ENCODE data around the gene MATN3. TPM values are rescaled to one million over a fixed set of nuclear protein-coding genes. Genes with fewer than 3 reads are reported as not detected.
"Not testable (repeated sequence)": the region's sequence is repeated elsewhere in the genome, so short reads cannot be mapped to it uniquely, and the experiment has no call there.

The MATN3 gene
- total and polyA plus RNA-seq, 5 experiments from 2014 or later: not detected

DNA sequence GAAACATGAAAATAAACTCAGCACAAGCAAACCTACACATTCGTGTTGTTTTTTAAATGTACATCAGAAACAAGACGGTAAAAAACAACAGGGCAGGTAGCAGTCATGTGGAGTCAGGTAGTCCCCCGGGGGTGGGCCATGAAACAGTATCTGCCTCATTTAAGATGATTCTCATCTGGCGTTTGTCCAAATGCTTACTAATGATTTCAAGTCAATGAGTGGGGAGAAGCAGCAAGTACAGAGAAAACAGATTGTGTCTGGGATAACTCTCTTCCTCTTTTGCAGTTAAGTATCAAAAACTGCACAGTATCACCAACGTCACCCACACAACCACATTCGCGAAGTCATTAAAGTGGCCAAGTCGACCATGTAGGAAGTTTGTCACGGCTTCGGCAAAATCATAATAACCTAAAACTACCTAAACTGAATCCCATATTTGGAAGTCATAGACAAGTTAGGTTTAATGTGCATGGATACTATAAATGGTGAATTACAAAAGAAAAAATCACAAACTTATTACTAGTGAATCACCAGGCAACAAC is 37.7 kb upstream of the MATN3 start:
- peak in 1 of 2 donors; percentile 30 for ATAC-seq

GRCh38 chr2:20049637-20050036 is 37.2 kb upstream of the MATN3 start:
- Mint-ChIP-seq H3K36me3 (peaks cover 0 to 8% (median 2%) of the 10 kb centered on the region in 3 donors), H3K27ac (peak overlapping the region in 1 of 10 donors; percentile 58), H3K9me3 (no peaks in the 10 kb centered on the region), H3K4me3 (no peak overlapping the region), H3K4me1 (peaks cover 24 to 43% (median 36%) of the 10 kb centered on the region in 4 donors), H3K27me3 (peaks cover 0 to 5% (median under 1%) of the 10 kb centered on the region in 5 donors)
- ATAC-seq (no peak), DNase-seq (no peak)
- POLR2A ChIA-PET: interaction anchor here (0.9 kb wide), 2 partner anchors 11 to 14 kb away, joined by 3 read pairs; no protein-coding TSS in a partner anchor

More for the DNA sequence above, 37.7 kb upstream of the MATN3 start:
- peaks cover 24 to 41% (median 36%) of the 10 kb centered on the region in 4 donors for H3K4me1 Mint-ChIP-seq
- DNase-seq: peak in 9 of 10 donors; percentile 30 to 70 (median 54)
- H3K27me3 Mint-ChIP-seq: peaks cover 2 to 8% (median 6%) of the 10 kb centered on the region in 5 donors
- H3K9me3 Mint-ChIP-seq: no peaks in the 10 kb centered on the region
- H3K36me3 Mint-ChIP-seq: peaks cover 0 to 7% (median 2%) of the 10 kb centered on the region in 3 donors
- H3K27ac Mint-ChIP-seq: no peak overlapping the region
- H3K4me3 Mint-ChIP-seq: no peak overlapping the region
- POLR2A ChIA-PET: interaction anchor here (0.9 to 2.1 kb wide), 4 partner anchors 10 to 703 kb away, joined by 3 to 5 read pairs (median 3); no protein-coding TSS in a partner anchor

DNA sequence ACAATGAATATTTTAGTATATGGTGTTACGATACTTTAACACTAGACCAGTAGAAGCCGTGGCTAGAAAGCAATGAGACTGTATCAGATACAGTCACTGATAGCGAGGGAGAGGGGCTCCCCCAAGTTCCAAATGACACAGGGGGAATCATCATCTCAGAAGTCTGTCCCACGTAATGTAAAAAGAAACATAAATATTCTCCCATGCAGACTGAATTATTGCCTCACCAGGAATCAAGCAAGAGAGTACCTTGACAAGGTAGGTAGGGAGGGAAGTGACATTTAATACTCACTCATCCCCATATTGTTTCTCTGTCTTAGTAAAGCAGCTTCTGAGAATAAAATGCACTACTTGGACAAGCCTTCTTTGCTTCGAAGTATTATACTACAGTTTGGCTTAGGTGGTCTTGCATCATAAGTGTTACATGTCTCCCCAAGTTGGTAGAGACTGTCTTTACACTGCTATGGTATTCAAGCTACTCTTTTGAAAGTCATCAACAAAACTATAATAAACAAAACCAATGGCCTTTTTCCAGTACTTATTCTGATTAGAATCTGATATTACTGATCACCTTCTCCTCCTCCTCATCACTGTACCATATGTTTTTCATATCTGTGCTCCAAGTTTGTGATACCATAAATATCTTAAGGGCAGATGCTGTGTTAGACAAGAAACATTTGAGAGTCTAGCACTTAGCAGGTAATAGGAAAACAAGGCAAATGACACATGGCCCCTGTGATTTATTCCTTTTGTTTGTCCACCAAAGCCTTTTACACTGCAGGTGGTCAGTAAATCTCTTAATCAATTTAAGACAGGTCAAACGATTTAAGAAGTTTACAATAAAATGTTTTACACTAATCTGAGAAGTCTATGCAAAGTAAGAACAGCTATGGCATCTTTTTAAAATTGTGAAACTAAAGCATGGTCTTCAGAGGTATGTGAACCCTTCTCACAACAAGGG is 36.3 kb upstream of the MATN3 start:
- Mint-ChIP-seq H3K4me1 (peaks cover 24 to 48% (median 40%) of the 10 kb centered on the region in 4 donors), H3K27me3 (peaks cover 0 to under 1% (median 0%) of the 10 kb centered on the region in 5 donors), H3K27ac (peak overlapping the region in 5 of 10 donors; percentile 4 to 30 (median 7)), H3K9me3 (no peaks in the 10 kb centered on the region), H3K36me3 (peaks cover 0 to 10% (median 2%) of the 10 kb centered on the region in 3 donors), H3K4me3 (peak overlapping the region in 3 of 10 donors; percentile 19 to 50 (median 24))
- POLR2A ChIA-PET: no interaction called here
- no peak for ATAC-seq
- no peak for DNase-seq

DNA sequence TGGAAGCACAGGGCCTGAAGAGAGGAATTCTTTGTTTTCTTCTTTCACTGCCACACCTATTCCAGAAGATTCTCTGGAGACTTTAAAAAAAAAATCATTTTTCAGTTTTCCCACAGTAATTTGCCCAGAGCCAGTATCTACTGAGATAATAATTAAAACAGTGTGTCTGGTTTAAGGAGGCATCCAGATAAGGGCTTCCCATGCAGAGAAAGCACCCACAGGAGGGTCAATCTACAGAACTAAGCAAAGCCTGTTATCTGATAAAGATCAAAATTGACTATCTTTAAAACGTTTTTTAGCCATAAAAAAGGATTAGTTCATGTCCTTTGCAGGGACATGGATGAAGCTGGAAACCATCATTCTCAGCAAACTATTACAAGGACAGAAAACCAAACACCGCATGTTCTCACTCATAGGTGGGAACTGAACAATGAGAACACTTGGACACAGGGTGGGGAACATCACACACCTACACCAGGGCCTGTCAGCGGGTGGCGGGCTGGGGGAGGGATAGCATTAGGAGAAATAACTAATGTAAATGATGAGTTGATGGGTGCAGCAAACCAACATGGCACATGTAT is 33.3 kb upstream of the MATN3 start:
- H3K27me3 Mint-ChIP-seq, ATAC-seq, H3K4me3 Mint-ChIP-seq, DNase-seq, H3K9me3 Mint-ChIP-seq, H3K27ac Mint-ChIP-seq, POLR2A ChIA-PET: not testable (repeated sequence)
- H3K36me3 Mint-ChIP-seq: peaks cover 0 to 22% (median 2%) of the 10 kb centered on the region in 3 donors
- H3K4me1 Mint-ChIP-seq: peaks cover 26 to 65% (median 52%) of the 10 kb centered on the region in 4 donors

DNA sequence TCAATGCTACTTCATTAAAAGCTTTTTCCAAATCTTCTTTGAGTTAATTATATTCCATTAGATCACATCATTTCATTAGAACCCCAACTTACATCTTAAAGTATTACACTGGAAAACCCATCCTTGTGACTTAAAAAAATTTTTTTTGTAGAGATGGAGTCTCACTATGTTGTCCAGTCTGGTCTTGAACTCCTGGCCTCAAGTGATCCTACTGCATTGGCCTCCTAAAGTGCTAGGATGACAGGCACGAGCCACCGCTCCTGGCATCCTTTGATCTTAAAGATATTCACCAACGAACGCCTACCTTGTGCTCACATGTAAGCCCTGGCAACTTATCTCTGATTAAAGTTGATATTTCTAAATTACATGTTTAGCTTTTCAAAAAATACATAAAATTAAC is 32.3 kb upstream of the MATN3 start:
- POLR2A ChIA-PET: no interaction called here
- Mint-ChIP-seq H3K27me3 (no peaks in the 10 kb centered on the region), H3K27ac (peak overlapping the region in 1 of 10 donors; percentile 56), H3K4me3 (no peak overlapping the region), H3K4me1 (peaks cover 17 to 59% (median 42%) of the 10 kb centered on the region in 4 donors), H3K9me3 (no peaks in the 10 kb centered on the region), H3K36me3 (peaks cover 6 to 33% (median 7%) of the 10 kb centered on the region in 3 donors)
- no peak for ATAC-seq
- DNase-seq: no peak

DNA sequence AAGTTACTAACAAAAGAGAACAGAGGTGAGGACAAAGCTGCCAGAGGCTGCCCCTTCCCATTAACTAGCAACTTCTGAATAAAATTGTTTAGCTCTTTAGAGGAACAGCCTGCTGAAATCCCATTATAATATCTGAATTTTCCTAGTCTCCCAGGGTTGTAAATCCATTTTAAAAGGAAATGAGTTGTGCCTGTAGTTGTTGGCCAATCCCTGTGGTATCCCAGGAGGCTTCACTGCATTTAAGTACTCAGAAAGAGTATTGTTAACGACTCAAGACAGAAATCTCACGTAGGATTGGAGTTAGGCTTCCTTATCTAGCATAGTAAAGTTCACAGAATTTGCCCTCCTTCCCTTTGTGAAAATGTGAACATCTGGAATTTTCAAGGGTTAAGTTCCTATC is 30.1 kb upstream of the MATN3 start:
- Mint-ChIP-seq H3K36me3 (peaks cover 9 to 52% (median 9%) of the 10 kb centered on the region in 3 donors), H3K9me3 (no peaks in the 10 kb centered on the region), H3K27ac (peak overlapping the region in 1 of 10 donors; percentile 44), H3K4me3 (no peak overlapping the region), H3K27me3 (no peaks in the 10 kb centered on the region), H3K4me1 (peaks cover 3 to 43% (median 21%) of the 10 kb centered on the region in 4 donors)
- ATAC-seq: no peak
- POLR2A ChIA-PET: no interaction called here
- no peak for DNase-seq

DNA sequence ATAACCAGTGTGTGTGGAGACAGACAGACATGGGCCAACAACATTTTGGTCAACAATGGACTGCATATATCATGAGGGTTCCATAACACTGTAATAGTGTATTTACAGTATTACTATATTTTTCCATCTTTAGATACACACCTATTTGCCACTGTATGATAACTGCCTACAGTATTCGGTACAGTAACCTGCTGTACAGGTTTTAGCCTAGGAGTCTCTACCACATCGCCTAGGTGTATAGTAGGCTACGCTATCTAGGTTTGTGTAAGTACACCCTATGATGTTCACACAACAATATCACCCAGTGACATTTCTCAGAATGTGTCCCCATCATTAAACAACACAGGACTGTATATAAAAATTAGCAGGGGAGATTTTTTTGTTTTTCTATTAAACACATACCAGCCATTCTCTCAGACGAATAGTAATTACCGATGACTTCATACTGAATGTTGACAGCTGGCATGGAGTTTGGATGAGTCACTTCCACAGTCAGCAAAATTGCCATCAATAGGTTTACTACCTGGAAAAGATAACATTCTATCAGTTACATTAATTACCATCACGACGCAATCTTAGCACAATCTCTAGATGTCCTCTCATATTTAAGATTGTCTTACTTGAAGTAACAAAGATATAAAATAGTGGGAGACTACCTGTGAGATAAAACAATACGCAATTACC is 28.2 kb upstream of the MATN3 start:
- H3K27ac Mint-ChIP-seq: no peak overlapping the region
- POLR2A ChIA-PET: interaction anchor here (1.5 kb wide), 1 partner anchor 11 kb away, joined by 5 read pairs; the partner anchor contains the start of gene LAPTM4A
- no peak overlapping the region for H3K4me3 Mint-ChIP-seq
- no peaks in the 10 kb centered on the region for H3K9me3 Mint-ChIP-seq
- DNase-seq: no peak
- no peaks in the 10 kb centered on the region for H3K27me3 Mint-ChIP-seq
- peaks cover 18 to 68% (median 24%) of the 10 kb centered on the region in 3 donors for H3K36me3 Mint-ChIP-seq
- ATAC-seq: no peak
- peaks cover 7 to 44% (median 26%) of the 10 kb centered on the region in 4 donors for H3K4me1 Mint-ChIP-seq

DNA sequence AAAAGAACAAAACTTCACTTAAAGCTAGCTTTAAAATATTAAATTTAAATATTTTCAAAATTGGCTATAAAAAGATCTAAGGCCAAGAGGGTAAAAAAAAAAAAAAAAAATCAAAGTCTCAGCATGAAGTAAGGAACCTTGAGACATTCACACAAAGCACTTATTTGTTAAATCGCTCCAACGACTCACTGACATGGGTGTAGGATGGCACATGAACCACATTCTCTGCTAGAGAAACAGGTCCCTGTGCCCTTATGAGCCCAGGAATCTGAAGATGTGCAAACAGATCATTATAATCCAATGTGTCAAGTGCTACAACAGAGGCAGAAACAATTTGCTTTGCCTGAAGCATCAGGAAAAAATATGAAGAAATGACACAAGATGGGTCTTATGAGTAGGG is 25.2 kb upstream of the MATN3 start:
- no peak for ATAC-seq

DNA sequence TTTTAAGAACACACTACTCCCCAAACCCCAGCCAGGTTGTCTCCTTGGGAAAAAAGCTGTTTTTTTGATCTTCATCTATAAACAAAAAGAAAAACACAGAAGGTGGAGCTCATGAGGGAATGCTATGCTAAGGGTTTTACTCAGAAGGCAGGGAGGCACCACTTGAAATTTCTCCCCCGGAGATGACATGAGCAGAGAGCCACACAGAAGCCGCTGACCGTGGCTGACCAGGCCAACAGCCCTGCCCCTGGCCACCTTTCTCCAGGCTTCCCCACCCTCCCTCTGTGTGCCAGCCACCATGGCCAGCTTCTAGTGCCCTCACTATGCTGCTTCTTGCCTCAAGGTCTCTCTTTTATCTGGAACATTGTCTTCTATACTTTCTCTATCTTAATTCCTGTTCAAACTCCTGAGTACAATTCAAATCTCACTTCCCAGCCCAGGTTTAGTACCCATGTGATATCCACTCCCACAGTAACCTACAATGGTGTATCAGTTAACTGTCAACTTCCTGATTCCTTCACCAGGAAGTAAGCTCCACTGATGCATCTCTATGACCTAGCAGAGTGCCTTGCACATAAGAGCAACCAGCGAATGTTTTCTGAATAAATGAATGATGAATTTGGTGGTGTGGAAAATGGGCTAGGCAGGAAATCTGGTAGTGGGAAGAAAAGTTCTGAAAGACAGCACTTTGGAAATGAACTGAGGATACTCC is 23.6 kb upstream of the MATN3 start:
- Mint-ChIP-seq H3K27ac (peak overlapping the region in 6 of 10 donors; percentile 19 to 65 (median 57)), H3K4me1 (peaks cover 6 to 17% (median 9%) of the 10 kb centered on the region in 4 donors), H3K4me3 (no peak overlapping the region), H3K27me3 (no peaks in the 10 kb centered on the region), H3K36me3 (peaks cover 41 to 97% (median 41%) of the 10 kb centered on the region in 3 donors), H3K9me3 (no peaks in the 10 kb centered on the region)
- POLR2A ChIA-PET: interaction anchor here (0.9 kb wide), 1 partner anchor 14 kb away, joined by 3 read pairs; no protein-coding TSS in a partner anchor
- ATAC-seq (no peak), DNase-seq (no peak)

More for the DNA sequence above, 25.2 kb upstream of the MATN3 start:
- no peaks in the 10 kb centered on the region for H3K9me3 Mint-ChIP-seq
- POLR2A ChIA-PET: no interaction called here
- no peak overlapping the region for H3K4me3 Mint-ChIP-seq
- peaks cover 7 to 29% (median 19%) of the 10 kb centered on the region in 4 donors for H3K4me1 Mint-ChIP-seq
- H3K27me3 Mint-ChIP-seq: no peaks in the 10 kb centered on the region
- peak overlapping the region in 2 of 10 donors; percentile 26 to 58 for H3K27ac Mint-ChIP-seq
- no peak for DNase-seq
- peaks cover 28 to 92% (median 28%) of the 10 kb centered on the region in 3 donors for H3K36me3 Mint-ChIP-seq

DNA sequence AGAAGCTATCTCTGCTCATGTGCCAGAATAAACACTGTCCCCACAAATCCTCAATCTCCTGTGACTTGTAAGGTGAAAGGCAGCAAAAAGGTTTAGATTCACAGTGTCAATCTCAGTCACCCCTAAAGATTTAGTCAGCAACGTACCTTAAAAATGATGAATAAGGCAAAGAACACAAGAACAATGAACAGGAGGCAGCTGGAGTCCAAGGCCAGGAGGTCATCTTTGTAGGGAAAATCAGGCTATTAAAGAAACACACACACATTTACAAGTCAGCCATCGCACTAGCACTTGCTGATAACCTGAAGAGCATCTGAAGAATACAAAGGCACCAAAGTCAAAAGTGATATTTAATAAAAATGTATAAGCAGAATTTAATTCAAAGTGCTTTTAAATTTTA is 22.4 kb upstream of the MATN3 start:
- peak overlapping the region in 1 of 10 donors; percentile 15 for H3K27ac Mint-ChIP-seq

GRCh38 chr2:20034218-20034617 is 21.8 kb upstream of the MATN3 start:
- Mint-ChIP-seq H3K9me3 (peaks cover 0 to 5% (median 0%) of the 10 kb centered on the region in 9 donors), H3K27ac (no peak overlapping the region), H3K36me3 (peaks cover 51 to 98% (median 53%) of the 10 kb centered on the region in 3 donors), H3K27me3 (no peaks in the 10 kb centered on the region), H3K4me3 (no peak overlapping the region), H3K4me1 (peaks cover 8 to 14% (median 10%) of the 10 kb centered on the region in 4 donors)
- POLR2A ChIA-PET: no interaction called here
- ATAC-seq (no peak), DNase-seq (no peak)

More for the DNA sequence above, 22.4 kb upstream of the MATN3 start:
- ATAC-seq: no peak
- no peak overlapping the region for H3K4me3 Mint-ChIP-seq
- H3K27me3 Mint-ChIP-seq: no peaks in the 10 kb centered on the region
- H3K36me3 Mint-ChIP-seq: peaks cover 45 to 97% (median 47%) of the 10 kb centered on the region in 3 donors
- POLR2A ChIA-PET: no interaction called here
- peaks cover 0 to 4% (median 0%) of the 10 kb centered on the region in 9 donors for H3K9me3 Mint-ChIP-seq
- H3K4me1 Mint-ChIP-seq: peaks cover 8 to 14% (median 10%) of the 10 kb centered on the region in 4 donors
- no peak for DNase-seq
